GM21723 (cell line): ENCODE data around the gene MEP1B.
"Not testable (repeated sequence)": the region's sequence is repeated elsewhere in the genome, so short reads cannot be mapped to it uniquely, and the experiment has no call there.

Source experiments
- ATAC-seq: cut with Tn5 transposase; IDR thresholded peaks from one replicate; pipeline ENCODE4 v1.9.1; 2021; ENCODE audit warnings: mild to moderate bottlenecking, moderate library complexity; ENCODE audit not compliant: unreplicated experiment

Gene MEP1B

DNA sequence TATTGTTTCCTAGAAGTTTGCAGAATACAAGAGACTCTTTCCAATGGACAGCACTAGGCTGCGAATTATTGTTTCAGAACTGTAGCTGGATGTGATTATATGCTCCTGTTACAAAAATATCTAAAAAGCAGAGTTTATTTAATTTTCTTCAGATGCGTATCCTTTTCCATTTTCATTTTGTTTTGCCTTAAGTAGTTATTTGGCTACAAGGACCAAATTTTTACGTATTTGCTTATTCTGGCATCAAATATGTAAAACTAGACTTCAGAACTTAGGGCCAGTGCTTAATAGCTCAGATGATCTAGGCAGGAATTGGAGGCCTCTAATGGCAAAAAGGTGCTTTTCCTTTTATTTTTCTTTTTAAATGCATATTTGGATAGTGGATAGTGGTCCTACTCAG, 18.7 kb downstream of the MEP1B start:
- ATAC-seq, result no peak

DNA sequence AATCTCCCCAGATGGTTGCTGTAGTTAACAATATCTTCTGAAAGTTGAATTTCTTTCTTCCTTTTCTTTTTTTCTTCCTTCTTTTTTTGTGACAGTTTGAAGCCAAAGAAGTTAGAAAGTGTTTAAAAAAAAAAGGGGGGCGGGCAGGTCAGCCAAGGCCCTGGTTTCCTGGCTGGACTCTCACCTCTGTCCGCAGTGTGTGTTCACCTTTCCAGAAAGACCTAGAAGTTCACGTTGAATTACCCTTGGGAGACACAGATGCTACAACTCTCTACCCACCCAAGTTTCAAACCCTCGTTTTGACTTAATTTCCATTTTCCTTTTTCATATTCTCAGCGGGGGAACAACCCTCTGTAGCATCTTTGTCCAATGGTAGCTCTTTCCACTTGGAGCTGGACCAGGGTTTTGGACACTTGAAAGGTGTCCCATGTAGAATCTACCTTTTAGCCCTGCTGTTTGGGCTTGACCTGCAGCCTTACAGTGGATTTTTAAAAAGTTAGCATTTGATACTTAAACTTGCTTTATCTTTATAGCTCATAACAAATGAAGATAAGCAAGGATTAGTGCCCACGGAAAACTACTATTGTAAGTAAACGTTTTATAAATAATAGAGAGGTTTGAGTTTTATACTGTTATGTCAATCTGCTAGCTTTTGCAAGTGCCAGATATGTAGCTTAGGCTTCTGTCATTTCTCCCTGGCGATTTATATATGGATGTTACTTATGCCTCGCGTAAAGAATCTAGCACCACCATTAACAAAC, 20.0 kb downstream of the MEP1B start:
- ATAC-seq, result no peak

DNA sequence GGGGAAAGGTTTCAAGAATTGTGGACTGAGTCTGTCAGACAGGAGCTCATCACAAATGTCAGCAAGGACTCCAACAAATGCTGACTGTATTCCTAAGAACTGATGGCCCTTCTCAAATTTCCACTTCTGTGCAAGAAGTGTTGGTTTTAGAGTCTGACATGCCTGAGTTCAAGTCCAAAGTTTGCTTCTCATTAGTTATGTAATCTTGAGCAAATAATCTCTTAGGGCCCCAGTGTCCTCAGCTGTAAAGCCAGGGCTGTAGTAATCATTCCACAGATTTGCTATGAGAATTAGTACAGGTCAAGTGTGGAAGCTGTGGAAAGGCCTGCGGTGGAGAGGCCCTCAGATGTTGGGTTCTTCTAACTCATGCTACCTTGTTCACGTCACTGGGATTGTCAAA, 23.9 kb downstream of the MEP1B start:
- ATAC-seq, result no peak

DNA sequence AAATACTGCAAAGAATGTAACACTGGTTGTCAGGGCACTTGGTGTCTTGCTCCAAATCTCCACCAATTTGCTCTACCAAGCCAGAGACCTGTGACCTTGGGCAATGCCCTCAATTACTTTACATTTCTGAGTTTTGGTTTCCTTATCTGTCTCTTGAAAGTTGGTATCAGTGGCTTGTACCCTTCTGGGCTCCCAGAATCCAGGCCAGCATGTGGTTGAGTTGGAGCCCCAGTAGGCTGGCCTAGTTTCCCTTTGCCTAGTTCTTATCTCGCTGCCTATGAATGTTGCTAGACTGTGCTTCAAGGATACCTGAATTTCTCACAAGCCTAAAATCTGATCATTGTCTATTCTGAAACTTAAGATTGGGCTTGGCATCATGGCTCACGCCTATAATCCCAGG, 26.6 kb downstream of the MEP1B start:
- ATAC-seq, result no peak

DNA sequence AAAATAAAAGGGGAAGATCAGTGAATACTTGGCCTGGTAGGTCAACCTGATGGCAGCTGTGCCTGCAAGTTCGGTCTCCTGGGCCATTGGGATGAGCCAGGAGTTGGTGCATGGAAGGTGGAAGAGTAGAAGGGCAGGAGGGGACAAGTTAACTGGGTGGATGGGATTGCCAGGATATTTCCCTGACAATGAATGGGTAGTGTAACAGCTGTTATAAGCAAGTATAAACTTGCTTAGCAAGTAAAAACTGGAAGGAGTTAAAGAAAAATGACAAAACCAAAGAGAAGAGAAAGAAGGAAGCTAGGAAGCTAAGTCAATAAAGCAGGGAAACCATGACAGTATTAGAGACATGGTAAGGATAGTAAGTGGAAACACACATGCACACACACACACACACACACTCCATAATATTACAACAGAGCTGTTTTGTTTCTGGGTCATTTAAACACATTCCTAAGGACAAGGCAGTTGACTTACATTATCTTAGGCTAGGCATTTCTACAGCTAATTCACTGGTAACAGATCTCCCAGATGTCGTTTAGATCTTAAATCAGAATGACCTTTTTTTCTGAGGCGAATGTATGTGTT, 29.7 kb downstream of the MEP1B start:
- no peak for ATAC-seq

- not testable (repeated sequence) for ATAC-seq
These were observed 43.5 kb downstream of the MEP1B start for GRCh38 chr18:32233348-32233747.

GRCh38 chr18:32237049-32237448, 47.2 kb downstream of the MEP1B start:
- ATAC-seq, result no peak

DNA sequence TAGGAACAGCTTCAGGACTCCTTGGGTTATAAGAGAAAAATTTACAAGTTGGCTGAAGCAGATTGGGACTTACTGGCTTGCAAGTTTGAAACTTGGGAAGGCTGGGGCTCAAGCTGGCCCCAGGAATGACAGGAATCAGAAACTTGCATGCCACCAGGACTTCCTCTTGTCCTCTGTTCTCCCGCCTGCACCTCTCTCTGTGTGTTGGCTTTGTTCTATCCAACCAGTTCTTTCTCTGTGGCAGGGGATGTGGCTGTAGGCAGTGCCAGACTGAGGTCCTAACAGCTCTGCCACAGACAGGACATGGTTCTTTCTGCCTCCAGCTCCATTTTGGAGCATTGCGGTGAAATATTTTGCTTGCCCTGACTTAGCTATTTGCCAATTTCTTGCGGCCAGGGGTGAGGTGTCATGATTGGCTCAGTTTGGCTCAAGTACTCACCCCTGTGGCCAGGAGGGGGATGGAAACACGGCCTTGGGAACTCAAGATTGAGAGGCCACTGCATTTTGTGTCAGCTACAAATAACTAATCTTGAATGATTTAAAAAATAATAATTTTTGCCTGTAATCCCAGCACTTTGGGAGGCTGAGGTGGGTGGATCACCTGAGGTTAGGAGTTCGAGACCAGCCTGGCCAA, 48.9 kb downstream of the MEP1B start:
- no peak for ATAC-seq

DNA sequence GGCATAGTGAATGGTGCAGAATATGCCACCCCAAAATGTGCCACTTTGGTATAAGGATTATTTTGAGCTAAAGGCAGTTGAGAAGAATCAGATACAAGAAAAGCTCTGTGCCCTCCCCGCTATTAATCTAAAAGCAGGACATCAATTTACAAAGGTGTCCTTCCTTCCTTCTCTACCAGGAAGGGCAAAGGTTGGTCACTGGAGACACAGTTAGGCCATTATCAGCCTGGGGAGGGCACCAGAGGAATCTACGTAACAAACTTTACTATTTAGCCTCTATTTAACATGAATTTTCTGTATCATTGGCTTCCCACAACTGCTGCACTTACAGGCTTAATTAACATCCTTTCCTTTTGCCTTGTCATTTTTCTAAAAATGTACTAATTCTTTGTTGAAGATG, 52.6 kb downstream of the MEP1B start:
- no peak for ATAC-seq

DNA sequence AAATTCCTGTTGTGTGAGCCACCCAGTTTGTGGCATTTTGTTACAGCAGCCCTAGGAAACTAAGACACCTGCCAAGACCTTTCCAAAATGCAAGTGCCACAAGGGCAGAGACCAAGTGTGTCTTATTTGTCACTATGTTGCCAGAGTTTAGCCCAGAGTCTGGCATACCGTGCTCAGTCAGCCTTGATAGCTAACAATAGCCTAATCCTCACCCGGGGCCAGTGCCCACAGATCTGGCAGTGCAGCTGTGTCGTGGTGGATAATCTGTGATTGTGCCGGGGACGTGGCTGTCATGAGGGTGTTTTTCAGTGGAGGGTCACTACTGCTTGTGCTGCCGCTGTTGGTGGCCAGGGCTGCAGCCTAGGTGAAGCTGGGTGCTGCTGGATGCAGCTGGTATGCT, 53.5 kb downstream of the MEP1B start:
- no peak for ATAC-seq

GRCh38 chr18:32244881-32245280, 55.0 kb downstream of the MEP1B start:
- ATAC-seq, result no peak

GRCh38 chr18:32249147-32249929, 59.5 kb downstream of the MEP1B start:
- no peak for ATAC-seq

GRCh38 chr18:32251466-32251865, 61.6 kb downstream of the MEP1B start:
- no peak for ATAC-seq

DNA sequence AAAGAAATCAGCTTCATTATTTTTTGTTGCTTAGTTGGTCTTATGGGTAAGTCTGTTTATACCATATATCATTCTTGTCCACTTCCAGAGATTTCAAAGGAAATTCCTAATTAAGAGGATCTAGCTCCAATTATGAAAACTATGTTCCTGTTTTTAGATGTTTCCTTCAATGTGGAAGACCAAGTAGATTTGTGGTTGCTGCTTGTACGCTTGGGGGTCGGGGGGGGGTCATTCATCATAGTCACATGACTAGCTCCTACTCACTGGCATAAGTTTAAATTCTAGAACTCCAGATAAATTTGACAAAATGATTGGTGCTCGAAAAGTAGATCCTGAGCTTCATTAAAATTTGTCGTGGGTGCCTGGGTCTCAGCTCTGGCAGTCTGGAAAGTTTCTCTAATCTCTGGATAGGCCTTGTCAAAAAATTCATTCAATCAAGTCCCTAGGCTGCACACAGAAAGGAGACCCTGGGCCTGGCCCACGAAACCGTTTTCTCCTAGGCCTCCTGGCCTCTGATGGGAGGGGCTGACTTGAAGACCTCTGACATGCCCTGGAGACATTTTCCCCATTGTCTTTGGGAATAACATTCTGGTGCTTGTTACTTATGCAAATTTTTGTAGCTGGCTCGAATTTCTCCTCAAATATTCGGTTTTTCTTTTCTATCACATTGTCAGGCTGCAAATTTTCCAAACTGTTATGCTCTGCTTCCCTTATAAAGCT, 62.5 kb downstream of the MEP1B start:
- no peak for ATAC-seq

- no peak for ATAC-seq
These were observed 65.7 kb downstream of the MEP1B start for GRCh38 chr18:32255570-32255969.

- no peak for ATAC-seq
These were observed 67.4 kb downstream of the MEP1B start for GRCh38 chr18:32257084-32257785.

DNA sequence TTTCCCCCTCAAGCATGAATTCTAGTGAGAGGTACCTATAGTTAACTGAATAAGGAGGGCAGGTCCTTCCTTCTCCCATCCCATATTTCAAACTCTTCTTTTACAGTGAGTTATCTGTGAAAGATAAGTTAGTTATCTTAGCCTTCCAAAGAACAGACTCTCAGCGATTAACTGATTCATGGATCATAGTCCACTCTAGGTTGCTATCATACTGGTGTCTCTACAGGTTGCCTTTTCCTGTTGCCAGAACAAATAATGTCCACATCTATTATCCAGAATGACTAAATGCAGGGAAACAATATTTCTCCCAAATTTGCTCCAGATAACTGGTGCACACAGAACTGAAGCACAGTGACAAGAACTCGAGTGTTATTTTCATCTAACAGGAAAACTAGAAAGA, 68.3 kb downstream of the MEP1B start:
- ATAC-seq, result no peak

DNA sequence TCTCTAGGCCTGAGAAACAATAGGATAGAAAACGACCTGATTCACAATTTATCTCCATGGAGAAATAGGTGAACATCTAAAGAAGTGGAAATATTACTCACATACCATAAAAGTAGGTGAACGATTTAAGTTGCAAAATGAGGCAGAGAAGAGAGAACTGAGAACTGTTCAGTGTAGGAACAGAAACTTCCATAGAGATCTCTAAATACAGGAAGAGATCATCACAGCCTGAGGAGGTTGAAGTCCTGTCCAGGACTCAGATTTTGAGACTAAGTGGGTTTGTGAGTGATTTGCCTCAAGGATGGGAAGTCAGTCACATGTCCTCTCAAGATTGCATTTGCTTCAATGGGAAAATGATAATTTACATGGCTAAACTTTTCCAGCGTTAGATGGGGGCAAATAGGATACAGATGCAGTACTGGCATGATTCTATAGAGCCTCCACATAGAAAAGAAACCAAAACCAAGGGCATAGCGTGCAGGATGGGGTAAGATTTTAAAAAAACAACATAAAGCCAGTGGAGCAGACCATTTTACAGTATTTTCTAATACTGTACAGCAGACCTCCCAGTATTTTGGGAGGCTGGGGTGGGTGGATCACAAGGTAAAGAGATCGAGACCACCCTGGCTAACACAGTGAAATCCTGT, 68.8 kb downstream of the MEP1B start:
- ATAC-seq, result peak; percentile 55

DNA sequence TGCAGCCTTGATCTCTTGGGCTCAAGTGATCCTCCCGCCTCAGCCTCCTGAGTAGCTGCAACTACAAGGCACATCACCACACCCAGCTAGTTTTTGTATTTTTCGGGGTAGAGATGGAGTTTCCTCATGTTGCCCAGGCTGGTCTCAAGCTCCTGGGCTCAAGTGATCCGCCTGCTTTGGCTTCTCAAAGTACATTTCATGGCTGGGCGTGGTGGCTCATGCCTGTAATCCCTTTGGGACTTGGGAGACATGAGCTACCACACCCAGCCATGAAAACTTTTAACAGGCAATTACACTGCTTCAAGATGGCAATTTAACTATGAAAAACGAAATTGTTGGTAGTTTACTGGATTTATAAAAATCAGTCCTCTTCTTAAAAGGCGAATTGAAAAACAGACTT, 69.7 kb downstream of the MEP1B start:
- no peak for ATAC-seq

- no peak for ATAC-seq
These were observed 71.2 kb downstream of the MEP1B start for GRCh38 chr18:32261003-32261402.
